HG02759 (cell line): ENCODE results near the gene SYTL1.

Experiments used
- ATAC-seq: cut with Tn5 transposase; IDR thresholded peaks from one replicate; pipeline ENCODE4 v1.9.1; 2021; ENCODE audit warnings: mild to moderate bottlenecking, moderate library complexity; ENCODE audit not compliant: unreplicated experiment

Gene SYTL1

GRCh38 chr1:27316860-27317259, 25.0 kb upstream of the SYTL1 start:
- no peak for ATAC-seq

GRCh38 chr1:27318136-27318535, 23.7 kb upstream of the SYTL1 start:
- no peak for ATAC-seq

- ATAC-seq, result no peak
These were observed 23.2 kb upstream of the SYTL1 start for GRCh38 chr1:27318596-27318995.

GRCh38 chr1:27321813-27322568, 19.8 kb upstream of the SYTL1 start, which contains the start of gene TMEM222:
TSS of gene TMEM222 (plus strand) at chr1:27322163. CDS start at chr1:27322198, 35 bp downstream.
- ATAC-seq, result peak; percentile 96

DNA sequence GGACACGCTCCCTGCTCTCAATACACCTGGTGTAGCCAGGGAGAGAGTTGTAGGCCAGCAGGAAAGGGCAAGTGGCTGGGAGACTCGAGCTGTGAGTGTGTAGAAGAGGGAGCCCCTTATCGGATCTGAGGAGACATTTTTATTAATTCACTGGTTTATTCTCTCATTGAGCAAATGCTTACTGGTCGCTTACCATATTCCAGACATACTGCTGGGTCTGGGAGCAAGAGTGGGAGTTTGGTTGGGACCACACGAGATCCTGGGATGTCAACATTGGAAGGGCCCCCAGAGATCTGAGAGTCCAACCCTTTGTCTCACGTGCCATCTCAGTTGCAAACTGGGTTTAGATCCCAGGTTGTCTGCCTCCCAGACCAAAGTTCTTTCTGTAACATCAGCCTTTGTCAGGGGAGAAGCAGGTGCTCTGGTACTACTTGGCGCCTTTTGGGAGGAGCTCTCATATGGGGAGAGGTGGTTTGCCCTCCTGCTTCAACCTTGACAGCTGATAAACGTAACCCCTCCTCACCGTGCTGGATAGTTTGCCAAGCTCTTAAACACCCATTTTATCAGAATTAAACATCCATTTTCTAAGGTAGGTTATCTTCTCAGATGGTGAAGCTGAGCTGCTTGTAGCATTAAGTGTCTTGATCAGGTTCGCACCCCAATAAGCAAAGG, 19.1 kb upstream of the SYTL1 start:
- no peak for ATAC-seq

GRCh38 chr1:27325286-27325685, 16.5 kb upstream of the SYTL1 start:
- no peak for ATAC-seq

GRCh38 chr1:27327964-27328363, 13.9 kb upstream of the SYTL1 start:
- no peak for ATAC-seq

GRCh38 chr1:27330786-27331185, 11.0 kb upstream of the SYTL1 start:
- ATAC-seq, result no peak

GRCh38 chr1:27331426-27331825, 10.4 kb upstream of the SYTL1 start:
- no peak for ATAC-seq

DNA sequence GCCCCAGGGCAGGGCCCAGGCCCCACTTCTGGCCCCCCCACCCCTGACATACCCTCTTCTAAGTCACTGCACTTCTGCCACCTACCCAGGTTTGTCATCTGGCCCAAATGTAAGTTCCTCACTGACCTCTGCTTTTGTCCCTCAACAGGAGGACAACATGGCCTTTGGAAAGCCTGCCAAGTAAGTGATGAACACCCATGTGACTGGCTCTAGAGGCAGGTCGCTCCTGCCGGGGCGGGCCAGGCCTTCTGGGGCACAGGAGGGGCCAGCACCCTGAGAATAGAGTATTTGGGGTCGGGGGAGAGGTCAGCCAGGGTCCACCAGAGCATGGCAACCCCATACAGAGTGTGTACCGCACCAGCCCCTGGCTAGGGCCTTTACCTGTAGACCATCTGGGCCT, 9.9 kb upstream of the SYTL1 start:
- no peak for ATAC-seq

GRCh38 chr1:27332536-27333281, 9.1 kb upstream of the SYTL1 start:
- no peak for ATAC-seq

- ATAC-seq, result no peak
These were observed 8.0 kb upstream of the SYTL1 start for GRCh38 chr1:27333717-27334279.

GRCh38 chr1:27335506-27336422, 6.1 kb upstream of the SYTL1 start:
- ATAC-seq, result no peak

- ATAC-seq, result no peak
These were observed 5.1 kb upstream of the SYTL1 start for GRCh38 chr1:27336756-27337155.

DNA sequence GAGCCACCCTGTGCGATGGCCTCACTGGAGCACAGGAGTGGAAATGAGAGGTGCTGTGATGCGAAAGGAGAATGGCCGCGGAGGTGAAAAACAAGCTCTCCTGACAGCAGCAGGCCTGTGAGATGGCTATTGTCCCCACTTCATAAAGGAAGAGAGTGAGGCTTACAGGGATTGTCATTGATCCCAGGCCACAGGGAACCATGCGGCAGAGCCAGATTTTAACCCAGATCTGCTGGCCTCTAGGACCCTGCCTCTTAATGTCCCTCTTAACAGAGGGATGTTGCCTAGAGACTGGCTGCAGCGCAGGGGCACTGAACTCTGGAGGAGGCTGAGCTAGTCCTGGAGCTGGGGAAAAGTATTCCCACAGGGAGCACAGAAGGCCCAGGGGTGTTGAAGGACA, 3.1 kb upstream of the SYTL1 start:
- no peak for ATAC-seq

GRCh38 chr1:27339213-27339612, 2.6 kb upstream of the SYTL1 start:
- no peak for ATAC-seq

DNA sequence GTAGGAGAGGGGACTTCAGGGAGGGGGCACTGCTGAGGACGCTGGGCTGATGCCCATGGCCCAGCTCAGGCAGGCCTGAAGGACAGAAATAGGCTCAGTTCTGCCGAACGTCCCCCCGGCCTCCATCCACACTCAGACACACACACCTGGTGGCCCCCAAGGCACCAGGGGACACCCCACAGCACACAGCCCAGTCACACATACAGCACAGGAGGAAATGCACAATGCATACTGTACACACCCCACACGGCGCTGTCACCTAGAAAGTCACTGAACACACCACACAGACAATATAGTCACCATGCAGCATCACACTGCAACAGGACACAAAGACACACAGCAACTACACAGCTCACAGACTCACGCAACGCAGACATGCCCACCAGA, 562 bp downstream of the SYTL1 start:
- no peak for ATAC-seq

DNA sequence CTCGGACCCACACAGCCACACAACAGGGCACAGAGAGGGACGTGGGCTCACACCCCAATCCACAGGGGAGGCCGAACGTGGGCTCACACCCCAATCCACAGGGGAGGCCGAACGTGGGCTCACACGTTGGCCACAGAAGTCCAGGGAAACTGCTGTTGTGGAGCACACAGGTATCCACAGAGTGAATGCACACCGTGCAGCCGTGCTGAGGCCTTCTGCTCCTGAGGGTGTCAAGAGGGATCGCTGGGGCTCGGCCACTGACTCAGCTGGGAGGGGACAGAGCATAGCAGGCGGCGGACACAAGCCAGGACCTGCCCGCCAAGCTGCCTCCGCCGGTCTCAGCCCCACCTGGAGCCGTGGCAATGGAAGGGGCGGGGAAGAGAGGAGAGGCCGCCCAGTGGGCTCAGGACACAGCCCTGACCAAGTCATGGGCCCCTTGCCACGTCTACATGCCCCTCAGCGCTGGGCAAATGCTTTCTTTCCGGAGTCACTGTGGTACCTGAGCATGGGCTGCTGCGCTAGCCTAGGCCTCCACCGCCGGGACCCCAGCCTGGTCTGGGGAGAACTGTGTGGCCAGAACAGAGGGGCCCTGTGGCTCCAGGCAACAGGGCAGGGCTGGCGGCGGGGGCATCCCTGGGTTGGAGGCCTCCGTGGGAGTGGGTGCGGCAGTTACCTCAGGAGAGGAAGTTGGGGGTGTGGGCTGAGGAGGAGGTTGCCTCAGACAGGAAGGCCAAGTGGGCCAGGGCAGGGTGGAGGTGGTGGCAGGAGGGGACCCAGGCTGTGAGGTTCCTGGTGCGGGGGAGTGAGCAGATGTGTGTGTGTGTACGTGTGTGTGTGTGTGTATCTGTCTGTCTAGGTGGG, 1.2 kb downstream of the SYTL1 start:
- ATAC-seq, result no peak

GRCh38 chr1:27343639-27344025, 1.8 kb downstream of the SYTL1 start:
- no peak for ATAC-seq

GRCh38 chr1:27345272-27345671, 3.5 kb downstream of the SYTL1 start:
- no peak for ATAC-seq
